Nephron progenitor cell (in vitro differentiated cells): ENCODE measurements around the gene DAAM2.
A peak's percentile ranks its signal among the peaks of the same experiment; 100 is the strongest.

ENCODE experiments used
- DNase-seq: peaks from one replicate; pipeline ENCODE4 v3.0.0; 2021
- H3K27ac Mint-ChIP-seq: 2 replicates; pipeline ENCODE4 v1.8.0; 2021; ENCODE audit warnings: mild to moderate bottlenecking, moderate library complexity, mixed read lengths
- H3K27me3 Mint-ChIP-seq: 2 replicates; pipeline ENCODE4 v1.8.0; 2021; ENCODE audit warnings: mild to moderate bottlenecking, low read depth, mixed read lengths; ENCODE audit not compliant: poor library complexity
- H3K36me3 Mint-ChIP-seq: 2 replicates; pipeline ENCODE4 v1.8.0; 2021; ENCODE audit warnings: low read depth, mixed read lengths
- H3K4me1 Mint-ChIP-seq: 2 replicates; pipeline ENCODE4 v1.8.0; 2021; ENCODE audit warnings: mixed read lengths
- H3K4me3 Mint-ChIP-seq: 2 replicates; pipeline ENCODE4 v1.8.0; 2021; ENCODE audit warnings: mild to moderate bottlenecking, moderate library complexity, mixed read lengths
- H3K9me3 Mint-ChIP-seq: 2 replicates; pipeline ENCODE4 v1.8.0; 2021; ENCODE audit warnings: mild to moderate bottlenecking, moderate library complexity, mixed read lengths
- TF ChIP-seq, protein P1 (sequence below): fragments of 200-600 bp; sonication (generic); IDR thresholded peaks from 2 replicates; pipeline ENCODE4 v1.5.0; 2021; ENCODE audit warnings: antibody characterized with exemption

DAAM2 gene

DNA sequence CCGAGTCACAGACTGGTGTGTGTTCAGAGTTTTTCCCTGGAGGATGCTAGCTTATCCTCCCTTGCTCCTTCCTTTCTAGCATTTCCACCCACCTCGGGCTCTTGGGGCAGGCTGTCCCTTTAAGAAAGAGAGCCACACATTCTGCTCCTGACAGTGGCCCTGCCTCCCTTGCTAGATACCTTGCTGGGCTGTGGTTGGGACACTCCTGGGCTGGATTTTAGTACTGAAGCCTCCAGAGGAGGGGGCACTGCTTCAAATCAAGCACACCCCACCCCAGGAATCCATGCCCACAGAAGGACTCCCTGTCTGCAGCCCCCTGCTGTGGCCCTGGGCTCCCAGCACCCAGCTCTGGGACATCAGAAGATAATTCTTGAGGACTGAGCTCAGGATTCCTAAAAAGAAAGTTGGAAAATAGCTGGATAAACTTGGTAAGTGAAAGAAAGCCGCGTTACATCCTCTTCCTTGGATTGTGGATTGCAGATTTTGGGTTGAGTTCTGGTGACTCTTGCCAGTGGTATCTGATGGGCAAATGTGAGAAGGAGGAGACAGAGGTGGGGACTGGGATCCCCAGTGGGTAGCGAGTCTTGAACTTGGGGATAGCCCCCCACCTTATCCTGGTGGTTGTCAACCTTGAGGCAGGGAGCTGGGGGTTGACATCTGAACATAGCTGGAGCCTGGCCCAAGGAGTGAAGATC is 29.0 kb downstream of the DAAM2 start:
- Mint-ChIP-seq H3K36me3 (peaks cover 10% of the 10 kb centered on the region), H3K4me1 (peaks cover 51% of the 10 kb centered on the region), H3K4me3 (no peak overlapping the region), H3K9me3 (no peaks in the 10 kb centered on the region), H3K27me3 (peaks cover 3% of the 10 kb centered on the region), H3K27ac (peak overlapping the region; percentile 15)
- no peak for DNase-seq
- TF ChIP-seq, protein P1, sequence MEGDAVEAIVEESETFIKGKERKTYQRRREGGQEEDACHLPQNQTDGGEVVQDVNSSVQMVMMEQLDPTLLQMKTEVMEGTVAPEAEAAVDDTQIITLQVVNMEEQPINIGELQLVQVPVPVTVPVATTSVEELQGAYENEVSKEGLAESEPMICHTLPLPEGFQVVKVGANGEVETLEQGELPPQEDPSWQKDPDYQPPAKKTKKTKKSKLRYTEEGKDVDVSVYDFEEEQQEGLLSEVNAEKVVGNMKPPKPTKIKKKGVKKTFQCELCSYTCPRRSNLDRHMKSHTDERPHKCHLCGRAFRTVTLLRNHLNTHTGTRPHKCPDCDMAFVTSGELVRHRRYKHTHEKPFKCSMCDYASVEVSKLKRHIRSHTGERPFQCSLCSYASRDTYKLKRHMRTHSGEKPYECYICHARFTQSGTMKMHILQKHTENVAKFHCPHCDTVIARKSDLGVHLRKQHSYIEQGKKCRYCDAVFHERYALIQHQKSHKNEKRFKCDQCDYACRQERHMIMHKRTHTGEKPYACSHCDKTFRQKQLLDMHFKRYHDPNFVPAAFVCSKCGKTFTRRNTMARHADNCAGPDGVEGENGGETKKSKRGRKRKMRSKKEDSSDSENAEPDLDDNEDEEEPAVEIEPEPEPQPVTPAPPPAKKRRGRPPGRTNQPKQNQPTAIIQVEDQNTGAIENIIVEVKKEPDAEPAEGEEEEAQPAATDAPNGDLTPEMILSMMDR: no peak

DNA sequence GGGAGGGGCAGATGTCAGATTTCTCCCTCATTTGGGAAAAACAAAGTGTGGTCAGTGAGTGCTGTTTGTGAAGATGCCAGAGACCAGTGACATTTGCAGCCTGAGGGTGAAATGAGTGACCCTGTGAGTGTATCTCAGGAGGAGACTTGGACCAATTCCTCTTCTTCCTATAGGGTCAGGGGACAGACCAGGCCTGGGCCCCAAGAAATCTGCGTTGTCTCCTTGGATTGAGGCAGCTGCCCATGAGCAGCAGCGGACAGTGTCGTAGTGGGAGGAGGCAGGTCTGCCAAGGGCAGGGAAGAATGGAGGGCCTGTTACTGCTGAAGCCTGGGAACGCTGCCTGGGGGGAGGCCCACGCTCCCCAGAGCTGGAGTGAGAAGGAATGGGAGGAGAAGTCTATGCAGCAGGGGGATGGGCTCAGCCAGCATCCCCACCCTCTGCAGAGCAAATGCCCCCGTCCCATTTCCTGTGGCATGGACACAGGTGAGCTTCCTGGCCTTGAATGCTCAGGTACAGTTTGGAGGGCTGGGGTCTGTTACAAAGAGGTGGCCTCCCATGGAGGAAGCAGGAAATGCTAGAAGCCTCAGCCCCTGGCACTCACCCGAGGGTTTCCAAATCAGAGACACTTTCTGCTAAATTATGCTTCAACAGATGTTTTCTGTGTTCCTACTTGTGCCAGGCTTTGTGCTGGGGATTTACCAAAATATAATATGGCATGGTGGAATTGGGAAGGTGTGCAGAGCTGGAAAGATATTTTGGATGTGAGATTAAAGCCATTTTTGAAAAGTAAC is 29.8 kb downstream of the DAAM2 start:
- Mint-ChIP-seq H3K4me1 (peaks cover 56% of the 10 kb centered on the region), H3K27ac (peak overlapping the region; percentile 81), H3K36me3 (peaks cover 2% of the 10 kb centered on the region), H3K4me3 (no peak overlapping the region), H3K27me3 (peaks cover 3% of the 10 kb centered on the region), H3K9me3 (no peaks in the 10 kb centered on the region)
- TF ChIP-seq, protein P1: no peak
- no peak for DNase-seq

DNA sequence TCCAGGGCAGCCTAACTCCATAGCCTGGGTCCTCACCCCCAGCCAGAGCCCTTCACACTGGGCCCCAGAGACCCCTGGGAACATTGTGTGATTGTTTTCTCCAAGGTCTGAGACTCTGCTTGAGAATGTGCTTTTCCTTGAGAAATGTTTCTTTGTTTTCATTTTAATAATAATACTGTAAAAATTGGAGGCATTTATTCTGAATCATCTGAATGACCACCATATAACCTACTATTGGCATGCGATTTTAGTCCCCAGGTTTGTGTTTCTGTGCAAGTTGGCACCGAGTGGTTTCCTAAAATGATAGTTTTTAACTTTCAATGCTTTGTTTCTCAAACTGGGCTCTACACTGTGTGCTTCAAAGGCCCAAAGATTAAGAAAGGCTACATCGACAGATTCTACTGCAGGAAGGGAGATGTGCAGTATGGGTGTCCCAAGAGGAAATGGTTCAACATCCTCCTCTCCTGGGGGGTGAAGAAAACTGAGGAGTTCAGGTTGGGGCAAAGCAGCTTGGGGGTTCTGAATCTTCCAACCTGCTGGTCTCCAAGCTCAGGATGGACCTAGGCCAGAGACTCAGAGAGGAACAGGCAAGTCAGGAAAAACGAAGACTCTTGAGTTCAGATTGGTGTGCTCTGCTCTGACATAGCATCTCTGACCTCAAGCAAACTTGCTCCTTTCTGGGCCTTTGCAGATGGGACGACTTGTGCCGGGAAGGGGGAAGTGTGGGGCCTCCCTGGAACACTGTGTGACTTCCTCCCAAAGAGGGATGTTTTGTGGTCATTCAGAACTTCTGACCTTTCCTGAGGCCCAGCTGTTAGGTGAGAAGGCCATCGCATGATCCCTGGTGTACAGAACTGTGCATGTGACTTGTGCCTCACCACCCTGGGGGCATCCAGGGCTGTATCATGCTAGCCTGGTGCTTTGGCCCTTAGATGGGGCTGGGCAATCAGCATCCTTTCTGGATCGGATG is 31.0 kb downstream of the DAAM2 start:
- H3K27ac Mint-ChIP-seq: no peak overlapping the region
- TF ChIP-seq, protein P1: no peak
- H3K4me1 Mint-ChIP-seq: peaks cover 59% of the 10 kb centered on the region
- H3K4me3 Mint-ChIP-seq: no peak overlapping the region
- H3K9me3 Mint-ChIP-seq: no peaks in the 10 kb centered on the region
- H3K36me3 Mint-ChIP-seq: no peaks in the 10 kb centered on the region
- DNase-seq: no peak
- peaks cover 9% of the 10 kb centered on the region for H3K27me3 Mint-ChIP-seq

DNA sequence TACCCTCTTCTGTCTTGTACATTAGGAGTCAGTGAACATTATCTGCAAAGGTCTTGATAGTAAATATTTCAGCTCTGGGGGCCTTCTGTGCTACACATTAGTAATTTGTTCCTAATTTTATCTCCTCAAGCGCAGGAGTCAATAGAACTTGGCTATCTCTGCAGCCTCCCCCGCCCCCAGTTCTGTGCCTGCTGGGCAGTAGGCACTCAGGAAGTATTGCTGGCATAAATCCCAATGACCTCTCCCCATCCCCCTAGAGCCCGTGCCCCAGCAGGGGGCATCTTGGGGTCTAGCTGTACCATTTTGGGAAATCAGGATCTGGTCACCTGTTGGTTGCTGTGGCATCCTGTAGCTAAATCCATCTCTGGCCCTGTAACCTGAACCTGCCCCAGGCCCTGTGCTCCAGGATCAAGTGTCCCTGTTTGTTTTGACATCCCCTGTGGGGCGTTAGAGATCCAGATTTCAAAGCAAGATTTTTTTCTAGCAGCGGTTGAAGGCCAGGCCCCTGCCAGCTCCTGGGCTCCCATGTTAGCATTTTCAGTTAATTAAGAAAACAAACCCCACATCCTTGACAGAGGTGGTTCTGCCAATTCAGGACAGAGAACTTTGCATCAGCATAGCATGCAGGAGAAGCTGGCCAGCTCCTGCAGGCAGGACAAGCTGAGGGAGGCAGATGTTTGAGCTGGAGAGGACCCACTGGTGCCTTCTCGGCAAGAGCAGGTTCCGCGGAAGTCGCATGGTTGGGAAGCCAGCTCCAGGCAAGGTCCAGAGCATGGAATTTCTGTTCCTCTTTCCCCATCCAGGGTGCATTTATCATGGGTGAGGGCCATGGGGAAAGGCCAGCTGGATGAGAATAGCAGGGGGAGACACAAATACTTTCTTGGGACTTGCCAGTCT is 32.1 kb downstream of the DAAM2 start:
- peaks cover 9% of the 10 kb centered on the region for H3K27me3 Mint-ChIP-seq
- peaks cover 59% of the 10 kb centered on the region for H3K4me1 Mint-ChIP-seq
- TF ChIP-seq, protein P1: no peak
- no peaks in the 10 kb centered on the region for H3K36me3 Mint-ChIP-seq
- peak overlapping the region; percentile 43 for H3K27ac Mint-ChIP-seq
- DNase-seq: no peak
- no peaks in the 10 kb centered on the region for H3K9me3 Mint-ChIP-seq
- H3K4me3 Mint-ChIP-seq: no peak overlapping the region

DNA sequence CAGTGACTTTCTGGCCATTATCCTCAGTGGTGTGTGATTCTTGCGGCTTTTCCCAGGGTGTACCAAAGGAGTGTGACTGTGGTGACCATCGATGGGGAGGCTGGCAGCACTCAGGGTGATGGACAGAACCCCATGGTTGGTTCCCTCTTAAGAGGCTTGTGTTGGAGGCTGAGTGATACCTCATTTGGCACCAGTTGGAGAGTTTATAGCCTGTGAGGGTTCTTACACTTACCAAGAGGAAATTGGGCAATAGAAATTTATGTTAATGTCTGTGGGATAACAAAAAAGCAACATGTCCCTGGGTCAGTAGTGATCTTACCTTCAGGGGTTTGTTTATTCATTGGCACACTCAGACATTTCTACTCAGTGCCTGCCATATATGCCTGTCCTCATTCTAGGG is 37.2 kb downstream of the DAAM2 start:
- TF ChIP-seq, protein P1: no peak
- Mint-ChIP-seq H3K27me3 (peaks cover 13% of the 10 kb centered on the region), H3K36me3 (no peaks in the 10 kb centered on the region), H3K9me3 (no peaks in the 10 kb centered on the region), H3K4me3 (no peak overlapping the region), H3K27ac (no peak overlapping the region), H3K4me1 (peaks cover 34% of the 10 kb centered on the region)
- no peak for DNase-seq
